Stimulated activated CD4-positive, alpha-beta T cell treated with anti-CD3 and anti-CD28 coated beads, Interleukin-4, amount 100 ng/mL, for 48 hours (primary cell): ENCODE data around the gene PXDN.
"Not testable (repeated sequence)": the region's sequence is repeated elsewhere in the genome, so short reads cannot be mapped to it uniquely, and the experiment has no call there.

Experiments used
- DNase-seq, 2 donors: peaks; one replicate each; pipeline ENCODE4 v3.0.0-alpha.2; 2020; ENCODE audit warnings: low read depth in 2 of 2

The PXDN gene

GRCh38 chr2:1633936-1634587, 110.3 kb downstream of the PXDN start:
- DNase-seq = no peak

GRCh38 chr2:1633092-1633671, 111.1 kb downstream of the PXDN start:
- no peak for DNase-seq

GRCh38 chr2:1632510-1632909, 111.8 kb downstream of the PXDN start:
- no peak for DNase-seq

- DNase-seq = no peak
Observed at GRCh38 chr2:1632002-1632348, 112.3 kb downstream of the PXDN start.

GRCh38 chr2:1631292-1632001, 112.9 kb downstream of the PXDN start:
- no peak for DNase-seq

GRCh38 chr2:1628893-1629292, 115.4 kb downstream of the PXDN start:
- no peak for DNase-seq

GRCh38 chr2:1627628-1628381, 116.5 kb downstream of the PXDN start:
- no peak for DNase-seq

- no peak for DNase-seq
Observed at GRCh38 chr2:1626271-1626681, 118.0 kb downstream of the PXDN start.

- DNase-seq = no peak
Observed at GRCh38 chr2:1625281-1626001, 118.9 kb downstream of the PXDN start.

GRCh38 chr2:1623906-1624445, 120.3 kb downstream of the PXDN start:
- no peak for DNase-seq

GRCh38 chr2:1622521-1623200, 121.7 kb downstream of the PXDN start:
- no peak for DNase-seq

- DNase-seq = not testable (repeated sequence)
Observed at GRCh38 chr2:1621976-1622375, 122.3 kb downstream of the PXDN start.

- no peak for DNase-seq
Observed at GRCh38 chr2:1621501-1621900, 122.8 kb downstream of the PXDN start.

GRCh38 chr2:1621041-1621440, 123.3 kb downstream of the PXDN start:
- no peak for DNase-seq

- DNase-seq = no peak
Observed at GRCh38 chr2:1620081-1620480, 124.2 kb downstream of the PXDN start.

- no peak for DNase-seq
Observed at GRCh38 chr2:1619556-1619955, 124.8 kb downstream of the PXDN start.

- no peak for DNase-seq
Observed at GRCh38 chr2:1618974-1619373, 125.3 kb downstream of the PXDN start.

GRCh38 chr2:1618191-1618961, 125.9 kb downstream of the PXDN start:
- DNase-seq = no peak

- DNase-seq = no peak
Observed at GRCh38 chr2:1617425-1618021, 126.8 kb downstream of the PXDN start.

GRCh38 chr2:1614564-1614963, 129.8 kb downstream of the PXDN start:
- no peak for DNase-seq
